HEK293 (cell line): ENCODE results near the gene FTO.

Experiments used
- BCL11A ChIP-seq: fragments of 450-650 bp; formaldehyde crosslinking; IDR thresholded peaks from 2 replicates; pipeline ENCODE4 v1.5.1; 2016; ENCODE audit warnings: low read depth, missing biosample characterization, missing genetic modification characterization
- CTCF ChIP-seq: fragments of 450-650 bp; formaldehyde crosslinking; IDR thresholded peaks from 2 replicates; pipeline ENCODE4 v1.5.1; 2016; ENCODE audit warnings: missing biosample characterization, missing genetic modification characterization
- GLI4 ChIP-seq: fragments of 450-650 bp; formaldehyde crosslinking; IDR thresholded peaks from 2 replicates; pipeline ENCODE4 v1.5.1; 2016; ENCODE audit warnings: missing biosample characterization, missing genetic modification characterization
- HOXA7 ChIP-seq: sonication (generic); formaldehyde crosslinking; IDR thresholded peaks from 2 replicates; pipeline ENCODE4 v1.8.1; 2022; ENCODE audit warnings: missing genetic modification reagents, borderline replicate concordance
- KLF16 ChIP-seq: fragments of 450-650 bp; formaldehyde crosslinking; IDR thresholded peaks from 2 replicates; pipeline ENCODE4 v1.5.1; 2017; ENCODE audit warnings: missing biosample characterization, missing genetic modification characterization
- PBX3 ChIP-seq: sonication (generic); formaldehyde crosslinking; IDR thresholded peaks from 2 replicates; pipeline ENCODE4 v1.8.1; 2022; ENCODE audit warnings: mild to moderate bottlenecking, moderate library complexity, missing genetic modification reagents
- SP2 ChIP-seq: fragments of 450-650 bp; formaldehyde crosslinking; IDR thresholded peaks from 2 replicates; pipeline ENCODE4 v1.5.1; 2016; ENCODE audit warnings: missing biosample characterization, missing genetic modification characterization
- YY2 ChIP-seq: fragments of 450-650 bp; formaldehyde crosslinking; IDR thresholded peaks from 2 replicates; pipeline ENCODE4 v1.5.1; 2016; ENCODE audit warnings: missing biosample characterization, missing genetic modification characterization
- ZNF184 ChIP-seq: fragments of 450-650 bp; IDR thresholded peaks from 2 replicates; pipeline ENCODE4 v1.5.1; 2018; ENCODE audit warnings: missing biosample characterization, mild to moderate bottlenecking, missing genetic modification characterization
- ZNF239 ChIP-seq: fragments of 450-650 bp; formaldehyde crosslinking; IDR thresholded peaks from 2 replicates; pipeline ENCODE4 v1.5.1; 2016; ENCODE audit warnings: missing biosample characterization, missing genetic modification characterization
- ZNF555 ChIP-seq: fragments of 450-650 bp; formaldehyde crosslinking; conservative IDR thresholded peaks from 2 replicates; pipeline ENCODE4 v1.5.1; 2017; ENCODE audit warnings: missing biosample characterization, mild to moderate bottlenecking, missing genetic modification characterization, inconsistent platforms

DNA sequence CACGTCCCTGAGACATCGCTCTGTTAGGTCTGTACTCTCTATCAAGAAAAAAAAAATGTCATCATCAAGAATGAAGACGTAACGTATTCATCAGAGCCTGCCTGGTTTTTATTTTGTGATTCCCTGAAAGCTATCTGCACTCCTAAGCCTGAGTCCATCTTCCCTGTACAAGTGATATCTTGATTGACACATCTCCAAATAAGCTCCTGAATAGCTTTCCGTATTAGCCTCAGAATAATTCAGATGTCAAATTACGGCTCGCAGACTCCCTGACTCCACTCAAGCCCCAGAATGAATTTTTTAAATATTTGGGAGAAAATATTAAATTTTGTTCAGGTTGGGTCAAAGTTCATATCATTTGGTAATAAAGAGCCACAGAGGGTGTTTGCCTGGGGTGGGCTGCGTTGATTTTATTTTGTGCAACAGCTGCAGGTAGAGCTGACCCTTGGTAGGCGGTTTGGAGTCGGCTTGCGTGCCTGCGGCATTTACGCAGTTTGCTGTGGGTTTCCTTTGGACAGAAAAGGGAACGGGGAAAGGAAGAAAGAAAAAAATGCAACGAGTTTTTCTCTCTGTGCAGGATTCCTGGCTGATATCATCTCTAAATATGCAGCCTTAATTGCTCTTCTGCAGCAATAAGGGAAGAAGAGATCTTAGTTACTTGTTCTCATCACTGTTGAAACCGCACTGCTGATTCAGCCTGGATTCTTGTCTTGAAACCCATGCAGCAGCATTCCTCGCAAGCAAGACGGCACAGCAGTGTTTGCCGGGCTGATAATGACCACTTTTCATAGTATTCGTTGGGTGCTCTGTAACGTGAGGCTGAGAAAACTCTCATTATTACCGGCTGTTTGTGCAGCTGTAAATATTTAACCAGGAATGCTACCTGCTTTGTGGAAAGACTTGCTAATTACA is 467.9 kb downstream of the FTO start:
- TF ChIP-seq CTCF (tag by site-specific recombination) (no peak), BCL11A (no peak), KLF16 (tag by site-specific recombination) (no peak), ZNF184 (tag by site-specific recombination) (no peak), HOXA7 (CRISPR knock-in tag) (no peak), YY2 (tag by site-specific recombination) (no peak), SP2 (tag by site-specific recombination) (no peak), ZNF555 (tag by site-specific recombination) (no peak), GLI4 (tag by site-specific recombination) (no peak), PBX3 (CRISPR knock-in tag) (no peak), ZNF239 (no peak)
